Right atrium auricular region (tissue), 2 donors: Measurements from ENCODE around the gene KPRP. TPM values are rescaled to one million over a fixed set of nuclear protein-coding genes. Genes with fewer than 3 reads are reported as not detected.

Source experiments
- DNase-seq: peaks from one replicate; pipeline ENCODE4 v3.0.0-alpha.2; 2019; ENCODE audit warnings: low spot score
- H3K27ac ChIP-seq, 2 donors: fragments of 200-600 bp; sonication (generic); 1 replicate in 1 of 2; 2 replicates in 1 of 2; pipeline ENCODE4 v1.5.1; 2016 to 2019
- H3K27me3 ChIP-seq, 2 donors: fragments of 200-600 bp; sonication (generic); one replicate each; pipeline versions ENCODE4 v1.5.1 to v1.6.0; 2017 to 2019
- H3K36me3 ChIP-seq: fragments of 200-600 bp; sonication (generic); one replicate; pipeline ENCODE4 v1.5.1; 2016
- H3K4me1 ChIP-seq, 2 donors: fragments of 200-600 bp; sonication (generic); one replicate each; pipeline versions ENCODE4 v1.5.1 to v1.6.0; 2017 to 2019
- H3K4me3 ChIP-seq, 2 donors: fragments of 200-600 bp; sonication (generic); 1 replicate in 1 of 2; 2 replicates in 1 of 2; pipeline ENCODE4 v1.5.1; 2017 to 2019; ENCODE audit warnings: mild to moderate bottlenecking in 1 of 2, moderate library complexity in 1 of 2
- H3K9me3 ChIP-seq, 2 donors: fragments of 200-600 bp; sonication (generic); one replicate each; pipeline ENCODE4 v1.5.1; 2019
- CTCF ChIP-seq, 2 donors: fragments of 200-600 bp; sonication (generic); IDR thresholded peaks; one replicate each; pipeline ENCODE4 v1.5.1; 2019; ENCODE audit warnings: antibody characterized with exemption in 2 of 2
- total RNA-seq, 2 donors: library from RNA; depleted of rRNA; stranded (reverse); fragments of >200 nt; gene quantifications; one replicate each; pipeline ENCODE4 v1.1.0, GENCODE V29; 2016

KPRP gene
- not detected for total RNA-seq

DNA sequence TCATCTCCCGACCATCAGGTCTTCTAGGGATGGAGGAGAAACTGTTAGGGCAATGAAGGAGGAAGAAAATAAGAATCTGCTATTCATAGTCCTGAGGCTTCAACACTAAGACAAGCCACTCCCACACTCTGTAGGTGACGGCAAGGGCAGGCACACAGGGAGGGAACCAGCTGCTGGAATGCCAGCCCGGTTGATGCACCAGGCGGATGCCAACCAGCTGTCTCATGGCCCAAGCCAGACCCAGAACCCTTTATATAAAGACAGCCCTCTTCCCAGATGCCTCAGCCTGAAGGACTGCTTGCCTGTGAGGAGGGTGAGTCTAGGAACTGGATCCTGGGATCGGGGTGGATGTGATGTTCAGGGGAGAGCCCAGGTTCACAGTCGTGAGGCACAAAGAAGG lies at the start of gene KPRP:
KPRP (plus strand) TSS at position 279 of the 400 bp plus-strand sequence. CDS start 1,564 bp downstream, outside the sequence.
- Histone ChIP-seq H3K4me1 (no peaks in the 10 kb centered on the region), H3K36me3 (no peaks in the 10 kb centered on the region), H3K27me3 (no peaks in the 10 kb centered on the region), H3K9me3 (no peaks in the 10 kb centered on the region), H3K27ac (no peak within 1 kb of the TSS), H3K4me3 (no peak within 1 kb of the TSS)
- DNase-seq: no peak
- no peak for TF ChIP-seq CTCF (IDR thresholded peaks at IDR 0.05)

DNA sequence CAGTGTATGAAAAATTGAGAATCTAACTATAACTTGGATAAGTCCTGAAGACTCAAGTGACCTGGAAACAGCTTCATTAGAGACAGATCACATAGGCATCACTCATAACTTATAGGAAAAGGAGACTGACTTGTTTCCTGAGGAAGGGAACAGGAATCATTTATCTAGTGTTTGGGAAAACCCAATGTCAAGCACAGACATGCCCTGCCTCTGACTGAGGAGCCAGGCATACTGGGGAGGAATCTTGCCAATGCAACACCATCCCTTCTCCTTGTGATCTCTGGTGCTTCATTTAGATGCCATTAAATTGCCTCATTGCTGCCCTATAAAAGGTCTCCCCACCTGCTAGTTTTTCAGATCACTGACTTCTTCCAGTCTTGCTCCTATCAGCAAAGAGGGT lies 39.6 kb upstream of the KPRP start:
- H3K9me3 ChIP-seq: peaks cover 0 to 13% of the 10 kb centered on the region in 2 donors
- no peak for TF ChIP-seq CTCF (IDR thresholded peaks at IDR 0.05)
- H3K4me1 ChIP-seq: no peaks in the 10 kb centered on the region
- no peaks in the 10 kb centered on the region for H3K36me3 ChIP-seq
- H3K27me3 ChIP-seq: no peaks in the 10 kb centered on the region
- no peak overlapping the region for H3K27ac ChIP-seq
- H3K4me3 ChIP-seq: no peak overlapping the region
- no peak for DNase-seq

GRCh38 chr1:152725261-152725660 lies 32.6 kb upstream of the KPRP start:
- DNase-seq: no peak
- Histone ChIP-seq H3K4me3 (no peak overlapping the region), H3K27me3 (no peaks in the 10 kb centered on the region), H3K36me3 (no peaks in the 10 kb centered on the region), H3K27ac (no peak overlapping the region), H3K9me3 (no peaks in the 10 kb centered on the region), H3K4me1 (no peaks in the 10 kb centered on the region)
- no peak for TF ChIP-seq CTCF (IDR thresholded peaks at IDR 0.05)

DNA sequence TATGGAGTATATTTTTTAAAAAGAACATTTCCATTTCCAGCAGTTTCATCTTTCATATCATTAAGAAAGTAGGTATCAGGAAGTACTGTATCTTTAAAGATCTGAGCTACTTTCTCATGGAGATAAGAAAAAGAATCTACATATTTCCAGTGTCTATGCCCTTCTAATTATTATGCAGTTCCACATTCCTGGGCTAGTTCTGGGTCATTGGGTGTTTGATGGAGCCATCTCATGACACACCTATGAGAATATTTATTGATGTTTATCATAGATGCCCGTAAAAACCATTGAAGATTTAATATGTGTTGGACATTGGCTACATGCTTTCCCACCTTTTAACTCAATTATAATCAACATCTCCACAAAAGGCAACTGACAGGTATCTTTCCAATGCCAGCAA lies 28.8 kb upstream of the KPRP start:
- H3K4me1 ChIP-seq: no peaks in the 10 kb centered on the region
- no peaks in the 10 kb centered on the region for H3K9me3 ChIP-seq
- H3K27me3 ChIP-seq: no peaks in the 10 kb centered on the region
- H3K27ac ChIP-seq: no peak overlapping the region
- DNase-seq: no peak
- no peak overlapping the region for H3K4me3 ChIP-seq
- no peaks in the 10 kb centered on the region for H3K36me3 ChIP-seq
- no peak for TF ChIP-seq CTCF (IDR thresholded peaks at IDR 0.05)

DNA sequence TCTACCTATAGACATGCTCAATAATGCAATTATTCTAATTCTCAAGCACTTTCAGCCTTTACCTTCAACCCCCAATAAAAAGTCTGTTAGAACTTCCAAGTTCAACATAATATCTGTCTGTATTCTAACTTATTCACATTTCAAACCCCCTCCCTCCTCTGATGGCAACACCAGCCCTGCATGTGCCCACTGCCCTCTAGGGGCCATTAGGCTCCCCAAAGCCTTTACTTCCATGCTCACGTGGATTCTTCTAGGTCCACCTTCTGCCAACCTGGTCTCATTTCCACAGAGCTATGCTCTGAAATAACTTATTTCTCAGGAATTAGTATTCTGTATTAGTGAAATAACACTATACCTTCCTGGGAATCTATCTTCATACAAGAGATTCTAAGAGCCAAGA lies 22.2 kb upstream of the KPRP start:
- no peak overlapping the region for H3K27ac ChIP-seq
- TF ChIP-seq CTCF (IDR thresholded peaks at IDR 0.05): no peak

DNA sequence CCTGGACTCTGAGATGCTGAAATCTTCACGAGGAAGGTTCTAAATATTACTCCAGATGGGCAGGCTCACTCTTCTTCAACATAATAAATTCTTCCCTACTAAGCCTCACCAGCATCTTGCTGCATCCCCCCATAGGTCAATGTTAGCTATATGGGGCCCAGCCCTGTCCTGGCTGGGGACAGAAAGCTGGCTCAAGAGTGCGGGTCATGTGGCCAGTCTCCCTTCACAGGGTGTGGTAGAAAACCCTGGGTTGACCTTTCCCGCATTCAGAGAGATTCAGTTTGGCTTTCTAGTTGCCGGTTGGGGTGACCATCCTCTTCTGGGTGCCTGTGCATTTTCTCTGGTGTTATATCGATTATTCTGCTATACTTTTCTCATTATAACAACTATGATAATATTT lies 19.8 kb upstream of the KPRP start:
- H3K4me3 ChIP-seq: no peak overlapping the region
- no peaks in the 10 kb centered on the region for H3K27me3 ChIP-seq
- no peak for TF ChIP-seq CTCF (IDR thresholded peaks at IDR 0.05)
- H3K9me3 ChIP-seq: no peaks in the 10 kb centered on the region
- DNase-seq: no peak
- no peak overlapping the region for H3K27ac ChIP-seq
- H3K4me1 ChIP-seq: no peaks in the 10 kb centered on the region
- no peaks in the 10 kb centered on the region for H3K36me3 ChIP-seq

More for the DNA sequence above, 22.2 kb upstream of the KPRP start:
- Histone ChIP-seq H3K36me3 (no peaks in the 10 kb centered on the region), H3K9me3 (no peaks in the 10 kb centered on the region), H3K4me3 (no peak overlapping the region), H3K27me3 (no peaks in the 10 kb centered on the region), H3K4me1 (no peaks in the 10 kb centered on the region)
- no peak for DNase-seq
